B cell (primary cell): ENCODE data around the gene MYO19. TPM values are rescaled to one million over a fixed set of nuclear protein-coding genes. Genes with fewer than 3 reads are reported as not detected.

Experiments used
- ATAC-seq: fragments of 200-7000 bp; cut with Tn5 transposase; one replicate; pipeline ENCODE4 v1.10.0; 2021; ENCODE audit warnings: low read depth, mild to moderate bottlenecking, moderate number of reproducible peaks, moderate library complexity
- CTCF ChIA-PET: fragments of 350-600 bp; sonication (Branson Sonifier 250); formaldehyde crosslinking; loops from one replicate; lab custom pipeline; 2021; ENCODE audit warnings: antibody characterized with exemption, inconsistent platforms; lab: Charles Lee
- POLR2A ChIA-PET: fragments of 350-600 bp; sonication (Branson Sonifier 250); formaldehyde crosslinking; loops from one replicate; lab custom pipeline; 2021; ENCODE audit warnings: antibody characterized with exemption; lab: Charles Lee
- DNase-seq: peaks from one replicate; pipeline ENCODE4 v3.0.0; 2013
- H2AFZ ChIP-seq: 2 replicates; pipeline ENCODE4 v1.6.1; 2012; ENCODE audit warnings: mild to moderate bottlenecking, low read depth, low read length; ENCODE audit not compliant: insufficient read depth, poor library complexity, severe bottlenecking
- H3K27ac ChIP-seq, 2 donors: 1 replicate in 1 of 2; 2 replicates in 1 of 2; pipeline ENCODE4 v1.5.1; 2012 to 2013; ENCODE audit warnings: low read length in 2 of 2, mild to moderate bottlenecking in 2 of 2, moderate library complexity in 1 of 2
- H3K27me3 ChIP-seq, 4 experiments: fragments of 200-600 bp in 1 of 4; sonication (generic) in 1 of 4; replicated peaks in 1 of 4; 1 replicate in 2 of 4; 2 replicates in 2 of 4; pipeline versions ENCODE4 v1.6.1 to v1.7.0; 2013 to 2016; ENCODE audit warnings: low read length in 3 of 4, mild to moderate bottlenecking in 2 of 4, mixed read lengths in 1 of 4, moderate library complexity in 1 of 4; ENCODE audit not compliant: insufficient read depth in 4 of 4, control insufficient read depth in 3 of 4; ENCODE audit errors: control extremely low read depth in 1 of 4
- H3K36me3 ChIP-seq, 2 experiments: replicated peaks in 1 of 2; 1 replicate in 1 of 2; 2 replicates in 1 of 2; pipeline versions ENCODE4 v1.6.1 to v1.7.1; 2013; ENCODE audit warnings: low read length in 1 of 2; ENCODE audit not compliant: insufficient read depth in 2 of 2, control insufficient read depth in 1 of 2; ENCODE audit errors: control extremely low read depth in 1 of 2, extremely low read depth in 1 of 2
- H3K4me1 ChIP-seq, 2 donors: fragments of 200-600 bp in 1 of 2; sonication (generic) in 1 of 2; 1 replicate in 1 of 2; 2 replicates in 1 of 2; pipeline versions ENCODE4 v1.5.1 to v1.6.1; 2013 to 2017; ENCODE audit warnings: low read length in 2 of 2; ENCODE audit not compliant: control insufficient read depth in 2 of 2, insufficient read depth in 2 of 2
- H3K4me2 ChIP-seq: replicated peaks from 2 replicates; pipeline ENCODE3; 2012; ENCODE audit warnings: mild to moderate bottlenecking, low read depth, low read length; ENCODE audit not compliant: poor library complexity, severe bottlenecking
- H3K4me3 ChIP-seq, 5 experiments: fragments of 200-600 bp in 1 of 5; sonication (generic) in 1 of 5; 1 replicate in 3 of 5; 2 replicates in 2 of 5; pipeline versions ENCODE4 v1.5.1 to v1.7.0; 2011 to 2016; ENCODE audit warnings: low read length in 4 of 5, mild to moderate bottlenecking in 4 of 5, low read depth in 2 of 5, control low read depth in 1 of 5, moderate library complexity in 1 of 5; ENCODE audit not compliant: insufficient read depth in 1 of 5; ENCODE audit errors: control extremely low read depth in 1 of 5, extremely low read depth in 1 of 5
- H3K79me2 ChIP-seq: fragments of 200-600 bp; sonication (generic); one replicate; pipeline ENCODE4 v1.6.0; 2016; ENCODE audit warnings: low read length; ENCODE audit not compliant: control insufficient read depth, insufficient read depth
- H3K9ac ChIP-seq: fragments of 200-600 bp; sonication (generic); 2 replicates; pipeline ENCODE4 v1.6.1; 2017; ENCODE audit warnings: mild to moderate bottlenecking, low read length, moderate library complexity
- H3K9me3 ChIP-seq, 3 donors: one replicate each; pipeline versions ENCODE4 v1.6.1 to v1.7.1; 2013; ENCODE audit warnings: low read length in 2 of 3; ENCODE audit not compliant: control insufficient read depth in 2 of 3, insufficient read depth in 1 of 3; ENCODE audit errors: control extremely low read depth in 1 of 3
- H4K20me1 ChIP-seq: 2 replicates; pipeline ENCODE4 v1.6.0; 2012; ENCODE audit warnings: mild to moderate bottlenecking, low read length; ENCODE audit not compliant: insufficient read depth, control insufficient read depth, poor library complexity, severe bottlenecking
- H3K27ac Mint-ChIP-seq: one replicate; pipeline ENCODE4 v1.8.0; 2021; ENCODE audit warnings: mixed read lengths
- H3K27me3 Mint-ChIP-seq: one replicate; pipeline ENCODE4 v1.8.0; 2021; ENCODE audit warnings: mixed read lengths
- H3K4me1 Mint-ChIP-seq: one replicate; pipeline ENCODE4 v1.8.0; 2021; ENCODE audit warnings: mixed read lengths
- H3K4me3 Mint-ChIP-seq: one replicate; pipeline ENCODE4 v1.8.0; 2021; ENCODE audit warnings: mixed read lengths
- H3K9me3 Mint-ChIP-seq: one replicate; pipeline ENCODE4 v1.8.0; 2022; ENCODE audit warnings: mixed read lengths; ENCODE audit not compliant: insufficient read depth
- CTCF ChIP-seq: fragments of 200-600 bp; IDR thresholded peaks from one replicate; pipeline ENCODE4 v1.8.0; 2022; ENCODE audit warnings: antibody characterized with exemption, mild to moderate bottlenecking
- EZH2 ChIP-seq: IDR thresholded peaks from 2 replicates; pipeline ENCODE4 v1.6.1; 2012; ENCODE audit warnings: borderline replicate concordance, low read depth, mild to moderate bottlenecking, moderate library complexity, low read length; ENCODE audit not compliant: insufficient read depth, poor library complexity, severe bottlenecking
- WGBS: methylation state at CpG from one replicate; pipeline ENCODE4 v1.1.5; 2013; ENCODE audit warnings: missing lambda C conversion rate; ENCODE audit not compliant: insufficient coverage; 5-methylcytosine and 5-hydroxymethylcytosine counted together
- intact Hi-C: fragments of 100-400 bp; cut with micrococcal nuclease; formaldehyde crosslinking; loops from one replicate; pipeline ENCODE4 v1.10.0; 2022
- polyA plus RNA-seq: library from polyadenylated mRNA; depleted of rRNA; stranded (reverse); fragments of >200 nt; gene quantifications from 2 replicates; pipeline ENCODE4 v1.2.3, GENCODE V29; 2012
- total RNA-seq, 2 donors: library from RNA; stranded (reverse); fragments of 120-200 nt in 1 of 2; gene quantifications; 1 replicate in 1 of 2; 2 replicates in 1 of 2; pipeline versions ENCODE4 v1.2.3 to v1.2.4, GENCODE V29; 2013 to 2022

MYO19 gene
- total and polyA plus RNA-seq, 2 donors (not counting 1 experiment from before 2014, with no cell fraction given), result 65.7 to 88.7 TPM

GRCh38 chr17:36498155-36498554, 36.5 kb downstream of the MYO19 start:
- H3K27ac Mint-ChIP-seq, result no peak overlapping the region
- no peak overlapping the region for H3K4me3 Mint-ChIP-seq
- H2AFZ ChIP-seq, result no peak overlapping the region
- no peak for DNase-seq
- intact Hi-C loops, result no loop called here
- no peaks in the 10 kb centered on the region for H3K9me3 Mint-ChIP-seq
- no peak overlapping the region for H3K4me2 ChIP-seq
- ChIA-PET POLR2A (no interaction called here), CTCF (interaction anchor here (0.6 kb wide), 1 partner anchor 516 kb away, joined by 3 read pairs; no protein-coding TSS in a partner anchor)
- no peaks in the 10 kb centered on the region for H3K79me2 ChIP-seq
- no peaks in the 10 kb centered on the region for H3K27me3 Mint-ChIP-seq
- whole genome bisulfite sequencing, result 96% methylated on average over 7 of the region's 9 CpGs
- no peak overlapping the region for H3K27ac ChIP-seq
- H3K4me1 ChIP-seq, result no peaks in the 10 kb centered on the region
- TF ChIP-seq EZH2, result no peak
- no peaks in the 10 kb centered on the region for H3K4me1 Mint-ChIP-seq
- no peak for ATAC-seq
- H3K27me3 ChIP-seq, result no peaks in the 10 kb centered on the region
- H3K36me3 ChIP-seq, result peaks cover 9 to 57% of the 10 kb centered on the region in 2 experiments
- peaks cover 3% of the 10 kb centered on the region for H4K20me1 ChIP-seq
- no peak overlapping the region for H3K9ac ChIP-seq
- no peaks in the 10 kb centered on the region for H3K9me3 ChIP-seq
- H3K4me3 ChIP-seq, result no peak overlapping the region

GRCh38 chr17:36496018-36496789, 38.5 kb downstream of the MYO19 start:
- Histone ChIP-seq H3K4me3 (no peak overlapping the region), H2AFZ (no peak overlapping the region), H3K9me3 (no peaks in the 10 kb centered on the region), H4K20me1 (peaks cover 22% of the 10 kb centered on the region), H3K9ac (no peak overlapping the region), H3K27me3 (no peaks in the 10 kb centered on the region), H3K4me2 (no peak overlapping the region), H3K79me2 (peaks cover 8% of the 10 kb centered on the region), H3K27ac (no peak overlapping the region), H3K4me1 (no peaks in the 10 kb centered on the region), H3K36me3 (peaks cover 19 to 71% of the 10 kb centered on the region in 2 experiments)
- Mint-ChIP-seq H3K9me3 (no peaks in the 10 kb centered on the region), H3K27ac (no peak overlapping the region), H3K4me1 (peaks cover 4% of the 10 kb centered on the region), H3K4me3 (no peak overlapping the region), H3K27me3 (no peaks in the 10 kb centered on the region)
- CTCF ChIA-PET, result interaction anchor here (2.3 kb wide), 1 partner anchor 13 kb away, joined by 14 read pairs; no protein-coding TSS in a partner anchor
- DNase-seq (no peak), ATAC-seq (no peak)
- TF ChIP-seq CTCF, result no peak
- no peak for TF ChIP-seq EZH2
- POLR2A ChIA-PET, result no interaction called here
- intact Hi-C loops, result no loop called here
- 98% methylated on average over 8 of the region's 9 CpGs for WGBS
